MM.1S (cell line): ENCODE results near the gene LRRK1.

Source experiments
- DNase-seq: peaks from one replicate; pipeline ENCODE4 v3.0.0-alpha.2; 2015
- H2AFZ ChIP-seq: fragments of 300-600 bp; sonication (generic); 2 replicates; pipeline ENCODE4 v1.6.0; 2016; ENCODE audit warnings: antibody characterized with exemption, low read length
- H3F3A ChIP-seq: fragments of 300-600 bp; sonication (generic); 2 replicates; pipeline ENCODE4 v1.6.1; 2016; ENCODE audit warnings: mild to moderate bottlenecking, antibody characterized with exemption, low read length, moderate library complexity, mixed read lengths; ENCODE audit not compliant: insufficient read depth
- H3K27ac ChIP-seq: fragments of 300-600 bp; sonication (generic); 2 replicates; pipeline ENCODE4 v1.5.1; 2016; ENCODE audit warnings: mild to moderate bottlenecking, low read length
- H3K27me3 ChIP-seq: fragments of 300-600 bp; sonication (generic); replicated peaks from 2 replicates; pipeline ENCODE4 v1.6.0; 2016; ENCODE audit warnings: low read length; ENCODE audit not compliant: insufficient read depth
- H3K36me3 ChIP-seq: fragments of 300-600 bp; sonication (generic); replicated peaks from 2 replicates; pipeline ENCODE4 v1.6.1; 2016; ENCODE audit warnings: mild to moderate bottlenecking, low read length, mixed read lengths; ENCODE audit not compliant: insufficient read depth
- H3K4me1 ChIP-seq: fragments of 300-600 bp; sonication (generic); 2 replicates; pipeline ENCODE4 v1.6.1; 2016; ENCODE audit warnings: low read length, mixed read lengths
- H3K4me2 ChIP-seq: fragments of 300-600 bp; sonication (generic); 2 replicates; pipeline ENCODE4 v1.6.0; 2016; ENCODE audit warnings: low read depth, low read length
- H3K4me3 ChIP-seq: fragments of 300-600 bp; sonication (generic); 2 replicates; pipeline ENCODE4 v1.5.1; 2016; ENCODE audit warnings: low read length, mixed read lengths
- H3K79me2 ChIP-seq: fragments of 300-600 bp; sonication (generic); 2 replicates; pipeline ENCODE4 v1.6.1; 2016; ENCODE audit warnings: mixed run types, low read length, mixed read lengths
- H3K9ac ChIP-seq: fragments of 300-600 bp; sonication (generic); 2 replicates; pipeline ENCODE4 v1.6.1; 2016; ENCODE audit warnings: low read length, mixed read lengths
- H3K9me2 ChIP-seq: fragments of 300-600 bp; sonication (generic); replicated peaks from 2 replicates; pipeline ENCODE4 v1.6.1; 2016; ENCODE audit warnings: mild to moderate bottlenecking, low read length, mixed read lengths; ENCODE audit not compliant: insufficient read depth
- H3K9me3 ChIP-seq: fragments of 300-600 bp; sonication (generic); replicated peaks from 2 replicates; pipeline ENCODE4 v1.6.1; 2016; ENCODE audit warnings: mild to moderate bottlenecking, low read length, mixed read lengths; ENCODE audit not compliant: insufficient read depth
- H4K20me1 ChIP-seq: fragments of 300-600 bp; sonication (generic); 2 replicates; pipeline ENCODE4 v1.6.1; 2016; ENCODE audit warnings: mild to moderate bottlenecking, low read length, moderate library complexity, mixed read lengths; ENCODE audit not compliant: insufficient read depth
- CTCF ChIP-seq: fragments of 300-600 bp; sonication (generic); IDR thresholded peaks from 2 replicates; pipeline ENCODE4 v1.5.1; 2016; ENCODE audit warnings: antibody characterized with exemption, low read length, mixed read lengths
- EZH2 ChIP-seq: fragments of 300-600 bp; sonication (generic); optimal IDR thresholded peaks from 2 replicates; pipeline ENCODE3; 2017; ENCODE audit warnings: low read depth, mild to moderate bottlenecking, antibody characterized with exemption, low read length, mixed read lengths
- EZH2phosphoT487 ChIP-seq: fragments of 300-600 bp; sonication (generic); IDR thresholded peaks from 2 replicates; pipeline ENCODE4 v1.6.1; 2018; ENCODE audit warnings: antibody characterized with exemption, low read length

Gene LRRK1

DNA sequence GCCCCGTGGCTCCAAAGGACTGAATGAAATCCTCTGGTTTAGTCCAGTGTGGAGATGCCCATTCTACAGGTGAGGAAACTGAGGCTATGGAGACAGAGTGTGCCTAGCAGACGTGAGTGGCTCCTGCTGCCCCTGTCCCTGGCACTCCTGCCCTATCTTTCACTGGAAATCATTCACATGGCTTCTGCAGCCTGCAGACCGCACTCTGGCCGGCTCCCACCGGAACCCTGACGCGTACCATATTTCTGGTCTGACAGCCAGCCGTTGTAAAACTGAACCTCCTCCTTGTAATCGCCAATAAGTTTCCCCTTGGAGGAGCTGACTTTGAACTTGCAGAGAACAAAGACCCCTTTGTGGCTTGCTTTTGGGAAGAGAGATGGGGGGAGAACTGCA is 196.2 kb downstream of the LRRK1 start:
- no peak overlapping the region for H2AFZ ChIP-seq
- H3K4me1 ChIP-seq, result no peaks in the 10 kb centered on the region
- H3F3A ChIP-seq, result no peaks in the 10 kb centered on the region
- TF ChIP-seq CTCF, result no peak
- no peak for TF ChIP-seq EZH2phosphoT487
- no peak for TF ChIP-seq EZH2
- no peaks in the 10 kb centered on the region for H3K79me2 ChIP-seq
- no peaks in the 10 kb centered on the region for H3K9me3 ChIP-seq
- no peaks in the 10 kb centered on the region for H3K9me2 ChIP-seq
- H3K27ac ChIP-seq, result no peak overlapping the region
- H4K20me1 ChIP-seq, result no peaks in the 10 kb centered on the region
- no peaks in the 10 kb centered on the region for H3K27me3 ChIP-seq
- H3K4me3 ChIP-seq, result no peak overlapping the region
- no peak overlapping the region for H3K4me2 ChIP-seq
- DNase-seq, result no peak
- no peaks in the 10 kb centered on the region for H3K36me3 ChIP-seq
- H3K9ac ChIP-seq, result no peak overlapping the region

DNA sequence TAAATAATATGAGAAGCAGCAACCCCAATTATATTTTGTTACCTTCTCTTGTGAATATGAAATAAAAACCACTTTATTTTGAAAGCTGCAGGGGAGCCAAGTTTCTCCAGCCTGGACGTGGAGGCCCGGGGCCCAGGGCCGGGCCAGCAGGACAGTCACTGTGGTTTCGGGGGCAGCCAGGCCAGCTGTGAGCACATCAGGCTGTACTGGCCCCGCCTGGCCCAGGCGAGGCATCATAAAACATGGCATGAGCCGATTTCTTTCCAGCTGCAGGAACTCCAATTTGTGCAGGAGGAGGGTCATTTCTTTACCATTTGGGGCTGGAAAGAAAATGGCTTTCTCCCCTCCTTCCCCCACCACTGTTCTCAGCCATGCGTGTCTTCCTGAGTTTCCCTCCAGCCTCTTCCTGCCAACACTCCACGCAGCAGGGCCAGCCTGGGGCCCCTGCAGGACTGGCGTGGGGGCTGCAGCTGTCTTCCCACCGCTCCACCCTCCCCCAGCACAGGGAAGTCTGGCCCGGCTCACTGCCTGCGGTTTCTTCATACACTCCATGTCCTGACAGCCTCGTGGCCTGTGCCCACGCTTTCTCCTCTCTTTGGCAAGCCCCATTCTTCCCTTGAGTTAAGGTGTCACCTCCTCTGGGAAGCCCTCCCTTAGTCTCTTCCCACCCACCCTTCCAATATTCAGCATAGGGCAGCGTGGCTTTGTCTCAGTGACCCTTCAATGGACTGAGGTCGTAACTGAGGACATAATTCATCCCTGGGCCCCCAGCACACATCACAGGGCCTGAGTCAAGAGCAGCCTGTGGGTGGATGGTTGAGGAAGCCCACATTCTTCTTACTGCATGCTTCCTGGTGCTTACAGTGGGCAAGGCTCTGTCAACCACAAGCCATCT is 196.9 kb downstream of the LRRK1 start:
- no peak overlapping the region for H3K9ac ChIP-seq
- no peak for DNase-seq
- no peaks in the 10 kb centered on the region for H4K20me1 ChIP-seq
- no peaks in the 10 kb centered on the region for H3K27me3 ChIP-seq
- H3K4me3 ChIP-seq, result no peak overlapping the region
- H3K79me2 ChIP-seq, result 0 out of 2 replicates have a peak, but pooled peaks cover 3% of the 10 kb centered on the region
- H3F3A ChIP-seq, result no peaks in the 10 kb centered on the region
- no peak overlapping the region for H2AFZ ChIP-seq
- H3K9me3 ChIP-seq, result no peaks in the 10 kb centered on the region
- no peak overlapping the region for H3K27ac ChIP-seq
- H3K36me3 ChIP-seq, result no peaks in the 10 kb centered on the region
- H3K4me1 ChIP-seq, result peaks cover 4% of the 10 kb centered on the region
- no peak for TF ChIP-seq EZH2phosphoT487
- TF ChIP-seq CTCF, result no peak
- TF ChIP-seq EZH2, result no peak
- no peak overlapping the region for H3K4me2 ChIP-seq
- H3K9me2 ChIP-seq, result no peaks in the 10 kb centered on the region

GRCh38 chr15:101116681-101116976 is 197.5 kb downstream of the LRRK1 start:
- no peak overlapping the region for H3K9ac ChIP-seq
- H3K4me1 ChIP-seq, result peaks cover 9% of the 10 kb centered on the region
- no peaks in the 10 kb centered on the region for H3K9me3 ChIP-seq
- H3K27me3 ChIP-seq, result no peaks in the 10 kb centered on the region
- no peaks in the 10 kb centered on the region for H3K9me2 ChIP-seq
- no peak for TF ChIP-seq EZH2
- TF ChIP-seq EZH2phosphoT487, result no peak
- no peak for TF ChIP-seq CTCF
- no peak for DNase-seq
- no peaks in the 10 kb centered on the region for H3K36me3 ChIP-seq
- no peak overlapping the region for H3K4me3 ChIP-seq
- H4K20me1 ChIP-seq, result no peaks in the 10 kb centered on the region
- no peaks in the 10 kb centered on the region for H3F3A ChIP-seq
- no peak overlapping the region for H2AFZ ChIP-seq
- 0 out of 2 replicates have a peak, but pooled peaks cover 5% of the 10 kb centered on the region for H3K79me2 ChIP-seq
- no peak overlapping the region for H3K27ac ChIP-seq
- no peak overlapping the region for H3K4me2 ChIP-seq
